Activated naive CD8-positive, alpha-beta T cell treated with anti-CD3 and anti-CD28 coated beads for 36 hours (primary cell): ENCODE data around the gene UBR2. TPM values are rescaled to one million over a fixed set of nuclear protein-coding genes. Genes with fewer than 3 reads are reported as not detected.
"Not testable (repeated sequence)": the region's sequence is repeated elsewhere in the genome, so short reads cannot be mapped to it uniquely, and the experiment has no call there.

ENCODE experiments used
- DNase-seq: peaks from one replicate; pipeline ENCODE4 v3.0.0; 2021
- H3K27ac Mint-ChIP-seq: one replicate; pipeline ENCODE4 v1.8.0; 2022; ENCODE audit warnings: mild to moderate bottlenecking, moderate library complexity, mixed read lengths
- H3K27me3 Mint-ChIP-seq: one replicate; pipeline ENCODE4 v1.8.0; 2022; ENCODE audit warnings: mild to moderate bottlenecking, mixed read lengths
- H3K36me3 Mint-ChIP-seq: one replicate; pipeline ENCODE4 v1.8.0; 2021; ENCODE audit warnings: mild to moderate bottlenecking, mixed read lengths
- H3K4me1 Mint-ChIP-seq: one replicate; pipeline ENCODE4 v1.8.0; 2021; ENCODE audit warnings: mixed read lengths
- H3K4me3 Mint-ChIP-seq: one replicate; pipeline ENCODE4 v1.8.0; 2022; ENCODE audit warnings: mild to moderate bottlenecking, moderate library complexity, mixed read lengths
- H3K9me3 Mint-ChIP-seq: one replicate; pipeline ENCODE4 v1.8.0; 2022; ENCODE audit warnings: mixed read lengths
- total RNA-seq, 2 experiments: library from RNA; stranded (reverse); gene quantifications; one replicate each; pipeline ENCODE4 v1.2.3, GENCODE V29; 2021

Gene UBR2
- total RNA-seq, 2 experiments from 2014 or later = 18.7 to 19.5 TPM

GRCh38 chr6:42624601-42625000, 60.8 kb downstream of the UBR2 start:
- no peak for DNase-seq
- peaks cover 5% of the 10 kb centered on the region for H3K36me3 Mint-ChIP-seq
- H3K9me3 Mint-ChIP-seq = no peaks in the 10 kb centered on the region
- H3K4me1 Mint-ChIP-seq = peaks cover 3% of the 10 kb centered on the region
- H3K27me3 Mint-ChIP-seq = no peaks in the 10 kb centered on the region
- no peak overlapping the region for H3K27ac Mint-ChIP-seq
- no peak overlapping the region for H3K4me3 Mint-ChIP-seq

DNA sequence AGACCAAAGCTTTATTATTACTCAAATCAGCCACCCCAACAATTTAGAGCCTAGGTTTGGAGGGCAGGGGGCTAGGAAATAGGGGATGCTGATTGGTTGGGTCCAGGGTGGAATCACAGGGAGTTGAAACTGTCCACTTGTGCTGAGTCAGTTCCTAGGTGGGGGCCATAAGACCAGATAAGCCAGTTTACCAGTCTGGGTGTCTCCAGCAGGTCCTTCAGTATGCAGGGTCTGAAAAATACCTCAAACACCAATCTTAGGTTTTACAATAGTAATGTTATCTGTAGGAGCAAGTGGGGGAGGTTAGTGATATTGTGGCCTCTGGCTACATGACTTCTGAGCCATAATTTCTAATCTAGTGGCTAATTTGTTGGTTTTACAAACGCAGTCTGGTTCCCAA, 63.2 kb downstream of the UBR2 start:
- Mint-ChIP-seq H3K27me3 (no peaks in the 10 kb centered on the region), H3K36me3 (peaks cover 4% of the 10 kb centered on the region), H3K4me3 (no peak overlapping the region), H3K9me3 (no peaks in the 10 kb centered on the region), H3K4me1 (peaks cover 5% of the 10 kb centered on the region), H3K27ac (no peak overlapping the region)
- DNase-seq = no peak

DNA sequence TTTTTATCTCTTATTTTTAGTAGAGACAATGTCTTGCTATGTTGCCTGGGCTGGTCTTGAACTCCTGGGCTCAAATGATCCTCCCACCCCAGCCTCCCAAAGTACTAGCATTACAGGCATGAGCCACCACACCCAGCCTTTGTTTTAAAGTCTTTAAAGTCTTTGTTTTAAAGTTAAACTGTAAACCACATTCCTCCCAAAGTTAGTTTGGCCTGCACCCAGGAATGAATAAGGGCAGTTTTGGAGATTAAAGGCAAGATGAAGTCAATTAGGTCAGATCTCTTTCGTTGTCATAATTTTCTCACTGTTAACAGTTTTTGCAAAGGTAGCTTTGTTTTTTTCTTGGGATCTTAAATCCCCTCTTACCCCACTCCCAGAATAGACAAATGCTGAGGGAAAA, 63.8 kb downstream of the UBR2 start:
- no peak for DNase-seq
- H3K27ac Mint-ChIP-seq = no peak overlapping the region

DNA sequence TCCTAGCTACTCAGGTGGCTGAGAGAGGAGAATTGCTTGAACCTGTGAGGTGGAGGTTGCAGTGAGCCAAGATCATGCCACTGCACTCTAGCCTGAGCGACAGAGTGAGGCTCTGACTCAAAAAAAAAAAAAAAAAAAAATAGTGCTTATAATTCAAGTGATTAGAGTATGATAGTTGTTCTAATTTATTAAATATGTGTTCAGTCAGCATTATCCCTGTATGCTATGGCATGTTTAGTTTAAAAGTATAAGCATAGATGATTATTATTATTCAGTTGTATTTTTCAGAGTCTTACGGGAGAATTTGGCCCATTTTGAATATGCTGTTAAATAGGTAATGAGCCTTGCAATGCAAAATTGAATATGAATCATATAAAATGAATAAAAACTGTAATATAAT, 64.8 kb downstream of the UBR2 start:
- Mint-ChIP-seq H3K9me3 (no peaks in the 10 kb centered on the region), H3K4me3 (no peak overlapping the region), H3K27me3 (no peaks in the 10 kb centered on the region), H3K27ac (no peak overlapping the region), H3K36me3 (peaks cover 7% of the 10 kb centered on the region), H3K4me1 (peaks cover 5% of the 10 kb centered on the region)
- DNase-seq = no peak

More for the DNA sequence above, 63.8 kb downstream of the UBR2 start:
- Mint-ChIP-seq H3K4me3 (no peak overlapping the region), H3K27me3 (no peaks in the 10 kb centered on the region), H3K36me3 (peaks cover 4% of the 10 kb centered on the region), H3K4me1 (peaks cover 5% of the 10 kb centered on the region), H3K9me3 (no peaks in the 10 kb centered on the region)

DNA sequence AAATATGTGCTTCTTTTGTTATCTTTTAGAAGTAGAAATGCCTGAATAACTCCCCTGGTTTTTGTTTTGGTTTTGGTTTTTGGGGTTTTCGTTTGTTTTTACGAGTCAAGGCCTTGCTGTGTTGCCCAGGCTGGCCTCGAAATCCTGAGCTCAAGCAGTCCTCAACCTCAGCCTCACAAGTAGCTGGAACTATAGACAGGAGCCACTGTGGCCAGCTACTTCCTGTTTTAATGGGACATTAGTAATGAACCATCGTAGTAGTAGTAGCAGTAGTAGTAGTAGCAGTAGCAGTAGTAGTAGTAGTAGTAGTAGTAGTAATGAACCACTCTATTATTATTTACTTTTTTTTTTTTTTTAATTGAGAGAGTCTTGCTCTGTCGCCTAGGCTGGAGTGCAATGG, 66.0 kb downstream of the UBR2 start:
- peaks cover 7% of the 10 kb centered on the region for H3K36me3 Mint-ChIP-seq
- no peaks in the 10 kb centered on the region for H3K27me3 Mint-ChIP-seq
- peak overlapping the region; percentile 65 for H3K27ac Mint-ChIP-seq
- H3K9me3 Mint-ChIP-seq = no peaks in the 10 kb centered on the region
- peaks cover 5% of the 10 kb centered on the region for H3K4me1 Mint-ChIP-seq
- no peak overlapping the region for H3K4me3 Mint-ChIP-seq
- DNase-seq = no peak

DNA sequence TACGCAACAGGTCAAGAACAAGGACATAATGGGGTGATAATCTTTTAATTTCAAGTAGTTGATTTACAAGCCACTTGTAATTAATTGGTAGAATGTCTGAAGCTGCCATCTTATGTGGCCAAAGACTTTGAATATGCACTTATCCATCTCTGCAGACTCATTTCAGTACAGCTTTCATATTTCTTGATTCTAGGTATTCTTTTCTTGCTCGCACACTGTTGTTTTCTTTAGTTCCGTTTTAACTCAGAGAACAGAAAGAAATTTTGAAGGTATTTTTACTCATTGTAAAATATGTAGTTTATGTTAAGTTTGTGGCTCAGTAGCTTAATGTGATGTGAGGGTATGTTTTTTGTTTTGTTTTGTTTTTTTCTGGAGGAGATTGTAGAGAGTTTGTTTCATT, 73.9 kb downstream of the UBR2 start:
- no peaks in the 10 kb centered on the region for H3K4me1 Mint-ChIP-seq
- no peak for DNase-seq
- H3K9me3 Mint-ChIP-seq = no peaks in the 10 kb centered on the region
- peaks cover 13% of the 10 kb centered on the region for H3K36me3 Mint-ChIP-seq
- no peak overlapping the region for H3K4me3 Mint-ChIP-seq
- no peaks in the 10 kb centered on the region for H3K27me3 Mint-ChIP-seq
- H3K27ac Mint-ChIP-seq = no peak overlapping the region

DNA sequence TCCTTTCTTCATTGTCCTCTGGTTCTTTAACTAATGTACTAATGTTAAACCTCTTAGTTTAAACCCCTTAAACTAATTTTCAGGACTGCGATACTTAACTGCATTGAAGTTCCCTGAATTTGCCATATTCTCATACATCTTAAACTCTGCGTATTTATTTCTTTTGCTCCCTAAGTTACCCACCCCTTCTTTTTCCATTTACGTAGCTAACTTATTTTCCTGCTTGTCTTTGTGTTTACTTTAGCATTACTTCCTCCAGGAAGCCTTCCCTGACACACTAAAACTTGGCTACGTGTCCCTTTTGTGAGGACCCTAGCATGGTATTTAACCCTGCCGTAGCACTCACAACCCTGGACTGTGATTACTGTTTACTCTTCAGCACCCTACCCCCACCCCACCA, 79.0 kb downstream of the UBR2 start:
- Mint-ChIP-seq H3K36me3 (peaks cover 12% of the 10 kb centered on the region), H3K27ac (no peak overlapping the region)

GRCh38 chr6:42644211-42644610, 80.4 kb downstream of the UBR2 start:
- no peak for DNase-seq
- Mint-ChIP-seq H3K27me3 (no peaks in the 10 kb centered on the region), H3K4me1 (no peaks in the 10 kb centered on the region), H3K4me3 (no peak overlapping the region), H3K9me3 (no peaks in the 10 kb centered on the region), H3K36me3 (peaks cover 11% of the 10 kb centered on the region), H3K27ac (no peak overlapping the region)

More for the DNA sequence above, 79.0 kb downstream of the UBR2 start:
- no peaks in the 10 kb centered on the region for H3K9me3 Mint-ChIP-seq
- no peak for DNase-seq
- H3K4me1 Mint-ChIP-seq = no peaks in the 10 kb centered on the region
- no peak overlapping the region for H3K4me3 Mint-ChIP-seq
- H3K27me3 Mint-ChIP-seq = no peaks in the 10 kb centered on the region

- H3K9me3 Mint-ChIP-seq = no peaks in the 10 kb centered on the region
- H3K4me1 Mint-ChIP-seq = no peaks in the 10 kb centered on the region
- H3K36me3 Mint-ChIP-seq = peaks cover 2% of the 10 kb centered on the region
- H3K27me3 Mint-ChIP-seq = no peaks in the 10 kb centered on the region
- no peak for DNase-seq
- H3K27ac Mint-ChIP-seq = no peak overlapping the region
- H3K4me3 Mint-ChIP-seq = no peak overlapping the region
Observed at GRCh38 chr6:42652024-42652746, 88.4 kb downstream of the UBR2 start.

- no peaks in the 10 kb centered on the region for H3K9me3 Mint-ChIP-seq
- H3K36me3 Mint-ChIP-seq = peaks cover 6% of the 10 kb centered on the region
- H3K4me1 Mint-ChIP-seq = no peaks in the 10 kb centered on the region
- no peaks in the 10 kb centered on the region for H3K27me3 Mint-ChIP-seq
- H3K27ac Mint-ChIP-seq = no peak overlapping the region
- H3K4me3 Mint-ChIP-seq = no peak overlapping the region
- DNase-seq = no peak
Observed at GRCh38 chr6:42653851-42654250, 90.0 kb downstream of the UBR2 start.

- Mint-ChIP-seq H3K27ac (no peak overlapping the region), H3K9me3 (no peaks in the 10 kb centered on the region), H3K27me3 (no peaks in the 10 kb centered on the region), H3K4me1 (peaks cover 4% of the 10 kb centered on the region), H3K36me3 (peaks cover 15% of the 10 kb centered on the region), H3K4me3 (no peak overlapping the region)
- no peak for DNase-seq
Observed at GRCh38 chr6:42659806-42660205, 96.0 kb downstream of the UBR2 start.

DNA sequence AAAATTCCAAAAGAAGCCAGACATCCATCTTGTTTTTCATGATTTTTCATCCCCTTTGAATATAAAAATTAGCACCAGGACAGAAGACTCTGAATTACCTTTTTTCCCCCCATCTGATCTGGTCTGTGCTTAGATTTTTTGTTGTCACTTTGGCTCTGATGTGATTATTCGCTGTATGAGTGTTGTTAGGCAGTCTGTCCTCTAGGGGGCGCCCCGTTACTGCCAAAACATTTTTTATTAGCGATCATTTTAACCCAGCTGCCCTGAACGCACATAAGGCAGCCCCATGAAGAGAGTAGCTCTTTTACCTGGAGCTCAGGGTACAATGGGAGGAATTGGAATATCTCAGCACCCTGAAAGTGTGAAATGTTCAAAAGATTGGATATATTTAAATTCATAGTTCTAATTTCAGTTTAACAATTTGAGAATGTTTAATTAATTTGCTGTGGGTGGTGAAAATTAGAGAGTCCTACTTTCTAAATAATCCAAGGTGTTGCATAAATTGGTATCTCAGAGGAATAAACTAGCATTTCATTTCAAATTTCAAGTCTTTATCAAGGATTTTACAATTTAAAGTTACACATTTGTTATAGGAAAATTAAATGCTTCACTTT, 97.8 kb downstream of the UBR2 start:
- peaks cover 4% of the 10 kb centered on the region for H3K4me1 Mint-ChIP-seq
- peaks cover 22% of the 10 kb centered on the region for H3K36me3 Mint-ChIP-seq
- no peak overlapping the region for H3K27ac Mint-ChIP-seq
- no peaks in the 10 kb centered on the region for H3K9me3 Mint-ChIP-seq
- H3K4me3 Mint-ChIP-seq = no peak overlapping the region
- peak; percentile 72 for DNase-seq
- no peaks in the 10 kb centered on the region for H3K27me3 Mint-ChIP-seq

GRCh38 chr6:42664718-42665117, 100.9 kb downstream of the UBR2 start:
- Mint-ChIP-seq H3K27me3 (no peaks in the 10 kb centered on the region), H3K27ac (no peak overlapping the region), H3K4me3 (no peak overlapping the region), H3K36me3 (peaks cover 21% of the 10 kb centered on the region), H3K9me3 (no peaks in the 10 kb centered on the region), H3K4me1 (peaks cover 4% of the 10 kb centered on the region)
- no peak for DNase-seq

DNA sequence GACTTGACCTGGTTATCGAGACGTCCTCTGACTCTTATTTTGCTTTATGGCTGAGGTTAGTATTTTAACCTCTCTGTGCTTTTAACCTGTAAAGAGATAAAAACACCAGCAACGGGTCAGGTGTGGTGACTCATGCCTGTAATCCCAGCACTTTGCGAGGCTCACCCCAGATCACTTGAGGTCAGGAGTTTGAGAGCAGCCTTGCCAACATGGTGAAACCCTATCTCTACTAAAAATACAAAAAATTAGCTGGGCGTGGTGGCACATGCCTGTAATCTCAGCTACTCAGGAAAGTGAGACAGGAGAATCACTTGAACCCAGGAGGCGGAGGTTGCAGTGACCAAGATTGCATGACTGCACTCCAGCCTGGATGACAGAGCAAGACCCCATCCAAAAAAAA, 110.5 kb downstream of the UBR2 start:
- not testable (repeated sequence) for H3K9me3 Mint-ChIP-seq
- peak overlapping the region; percentile 2 for H3K27ac Mint-ChIP-seq

DNA sequence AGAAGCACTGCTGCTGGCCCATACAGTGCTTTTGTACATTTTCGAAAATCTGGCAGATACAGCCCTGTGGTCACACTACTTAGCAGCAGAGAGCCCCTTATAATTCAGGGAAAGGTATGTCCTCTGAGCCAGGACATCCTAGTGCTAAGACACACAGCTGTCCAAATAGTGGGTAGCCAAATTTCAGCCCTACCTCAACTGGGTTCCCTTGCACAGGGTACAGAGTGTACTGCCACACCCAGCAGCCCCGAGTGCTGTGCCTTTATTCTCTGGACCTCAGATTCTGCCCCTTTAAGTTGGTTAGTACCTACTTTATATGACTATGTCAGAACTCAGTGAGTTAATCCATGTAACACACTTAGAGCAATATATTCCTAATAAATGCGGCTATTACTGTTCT, 111.0 kb downstream of the UBR2 start:
- no peak overlapping the region for H3K27ac Mint-ChIP-seq
- H3K9me3 Mint-ChIP-seq = no peaks in the 10 kb centered on the region
- H3K4me1 Mint-ChIP-seq = peaks cover 9% of the 10 kb centered on the region
- H3K36me3 Mint-ChIP-seq = peaks cover 41% of the 10 kb centered on the region
- no peaks in the 10 kb centered on the region for H3K27me3 Mint-ChIP-seq
- H3K4me3 Mint-ChIP-seq = no peak overlapping the region
- DNase-seq = no peak

More for the DNA sequence above, 110.5 kb downstream of the UBR2 start:
- not testable (repeated sequence) for DNase-seq, H3K27me3 Mint-ChIP-seq, H3K4me1 Mint-ChIP-seq, H3K4me3 Mint-ChIP-seq
- peaks cover 41% of the 10 kb centered on the region for H3K36me3 Mint-ChIP-seq

DNA sequence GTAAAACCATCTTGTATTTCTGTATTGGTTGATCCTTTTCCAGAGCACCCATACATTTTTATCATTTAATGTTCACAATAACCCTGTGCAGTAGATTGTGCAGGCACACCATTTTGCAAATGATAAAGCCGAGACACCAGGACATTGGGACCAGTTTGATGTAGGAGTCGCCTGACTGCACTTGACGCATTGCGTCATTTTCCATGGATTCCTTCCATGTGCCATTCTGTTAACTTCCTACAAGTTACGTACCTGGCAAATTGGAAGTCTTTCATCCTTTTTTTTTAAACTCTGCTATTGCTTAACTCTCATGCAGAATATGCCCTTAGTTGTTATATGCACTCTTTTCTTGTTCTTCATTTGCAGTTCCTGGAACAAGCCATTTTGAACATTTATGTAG, 115.5 kb downstream of the UBR2 start:
- no peaks in the 10 kb centered on the region for H3K9me3 Mint-ChIP-seq
- no peaks in the 10 kb centered on the region for H3K27me3 Mint-ChIP-seq
- H3K36me3 Mint-ChIP-seq = peaks cover 32% of the 10 kb centered on the region
- H3K27ac Mint-ChIP-seq = no peak overlapping the region
- H3K4me3 Mint-ChIP-seq = no peak overlapping the region
- no peaks in the 10 kb centered on the region for H3K4me1 Mint-ChIP-seq
- DNase-seq = no peak
